Brain microvascular endothelial cell (primary cell): ENCODE measurements around the gene CCR9.

ENCODE experiments used
- DNase-seq: peaks from one replicate; pipeline ENCODE4 v3.0.0-alpha.2; 2020
- H3K27ac ChIP-seq: fragments of 250-450 bp; sonication (Bioruptor Pico); 2 replicates; pipeline ENCODE4 v1.5.1; 2020; ENCODE audit warnings: mild to moderate bottlenecking, moderate library complexity
- H3K27me3 ChIP-seq: fragments of 250-450 bp; sonication (Bioruptor Pico); replicated peaks from 2 replicates; pipeline ENCODE4 v1.5.1; 2020; ENCODE audit warnings: mild to moderate bottlenecking
- H3K36me3 ChIP-seq: fragments of 250-450 bp; sonication (Bioruptor Pico); replicated peaks from 2 replicates; pipeline ENCODE4 v1.5.1; 2020; ENCODE audit warnings: mild to moderate bottlenecking
- H3K4me3 ChIP-seq: 2 replicates; pipeline ENCODE4 v1.5.1; 2011; ENCODE audit warnings: low read depth, mild to moderate bottlenecking, control low read depth, low read length, moderate library complexity
- in situ Hi-C: cut with HindIII; loops from 2 replicates; pipeline ENCODE4 v1.10.0; 2017; ENCODE audit warnings: low sequenced_read_pairs, low pct_ligation_motif_present
- TF ChIP-seq, protein P1 (sequence below): IDR thresholded peaks from 2 replicates; pipeline ENCODE4 v1.5.1; 2011; ENCODE audit warnings: low read depth, mild to moderate bottlenecking, moderate library complexity, low read length, control low read depth, inconsistent platforms; ENCODE audit errors: missing control alignments

CCR9 gene

DNA sequence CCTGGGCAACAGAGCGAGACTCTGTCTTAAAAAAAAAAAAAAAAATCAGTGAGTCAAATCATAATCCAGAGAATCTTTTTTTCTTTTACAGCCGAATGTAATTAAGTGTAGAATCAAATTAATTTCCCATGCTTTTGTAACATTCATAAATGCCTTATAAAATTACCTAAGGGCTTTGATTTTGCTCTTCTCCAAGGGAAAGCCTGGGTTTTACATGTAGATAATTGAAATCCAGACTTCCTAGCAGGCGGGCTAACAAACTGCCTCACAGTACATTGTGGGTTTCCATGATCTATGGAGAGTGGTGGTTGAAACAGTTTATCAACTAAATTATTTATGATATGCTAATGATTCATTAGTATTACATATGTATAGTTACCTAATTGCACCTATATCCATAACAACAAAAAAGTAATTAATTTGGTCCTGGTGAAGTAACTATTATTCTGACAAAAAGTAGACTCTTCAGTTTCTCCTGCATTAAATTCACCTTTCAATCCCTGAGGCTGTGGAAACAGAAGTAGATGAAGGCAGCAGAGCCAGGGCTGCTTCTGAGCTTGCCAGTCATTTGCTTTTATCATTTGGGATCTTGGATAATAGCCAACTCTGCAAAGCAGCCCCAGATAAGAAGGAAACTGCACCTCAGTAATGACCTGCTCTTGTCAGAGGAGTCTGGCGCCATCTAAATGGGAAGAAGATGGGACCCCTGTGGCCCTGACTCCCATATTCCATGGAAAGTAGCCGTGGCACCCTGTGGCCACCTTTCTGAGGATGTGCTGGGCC lies 9.5 kb downstream of the CCR9 start:
- in situ Hi-C loops: no loop called here
- TF ChIP-seq, protein P1, sequence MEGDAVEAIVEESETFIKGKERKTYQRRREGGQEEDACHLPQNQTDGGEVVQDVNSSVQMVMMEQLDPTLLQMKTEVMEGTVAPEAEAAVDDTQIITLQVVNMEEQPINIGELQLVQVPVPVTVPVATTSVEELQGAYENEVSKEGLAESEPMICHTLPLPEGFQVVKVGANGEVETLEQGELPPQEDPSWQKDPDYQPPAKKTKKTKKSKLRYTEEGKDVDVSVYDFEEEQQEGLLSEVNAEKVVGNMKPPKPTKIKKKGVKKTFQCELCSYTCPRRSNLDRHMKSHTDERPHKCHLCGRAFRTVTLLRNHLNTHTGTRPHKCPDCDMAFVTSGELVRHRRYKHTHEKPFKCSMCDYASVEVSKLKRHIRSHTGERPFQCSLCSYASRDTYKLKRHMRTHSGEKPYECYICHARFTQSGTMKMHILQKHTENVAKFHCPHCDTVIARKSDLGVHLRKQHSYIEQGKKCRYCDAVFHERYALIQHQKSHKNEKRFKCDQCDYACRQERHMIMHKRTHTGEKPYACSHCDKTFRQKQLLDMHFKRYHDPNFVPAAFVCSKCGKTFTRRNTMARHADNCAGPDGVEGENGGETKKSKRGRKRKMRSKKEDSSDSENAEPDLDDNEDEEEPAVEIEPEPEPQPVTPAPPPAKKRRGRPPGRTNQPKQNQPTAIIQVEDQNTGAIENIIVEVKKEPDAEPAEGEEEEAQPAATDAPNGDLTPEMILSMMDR: no peak
- no peak for DNase-seq
- Histone ChIP-seq H3K36me3 (no peaks in the 10 kb centered on the region), H3K27ac (no peak overlapping the region), H3K27me3 (no peaks in the 10 kb centered on the region), H3K4me3 (no peak overlapping the region)

DNA sequence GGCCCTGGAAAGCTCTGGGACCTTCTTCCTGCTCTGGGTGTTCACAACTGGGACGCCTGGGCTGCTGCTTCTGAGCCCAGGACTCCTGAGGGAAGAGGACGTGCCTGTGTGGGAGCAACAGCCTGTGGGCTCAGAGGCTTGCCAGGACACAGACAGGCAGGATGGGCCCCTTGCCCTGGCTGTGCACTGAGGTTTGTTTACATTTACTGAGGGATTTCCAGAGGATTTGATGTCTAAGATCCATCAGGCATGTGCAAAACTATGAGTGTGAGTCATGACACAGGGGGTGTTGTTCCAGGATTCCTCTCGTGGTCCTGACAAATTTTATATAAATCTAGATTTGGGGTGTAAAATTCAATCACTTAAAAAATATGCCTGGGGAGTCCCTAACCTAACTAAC lies 10.6 kb downstream of the CCR9 start:
- Histone ChIP-seq H3K36me3 (no peaks in the 10 kb centered on the region), H3K4me3 (no peak overlapping the region), H3K27me3 (no peaks in the 10 kb centered on the region), H3K27ac (no peak overlapping the region)
- TF ChIP-seq, protein P1: no peak
- in situ Hi-C loops: no loop called here
- DNase-seq: peak; percentile 37

DNA sequence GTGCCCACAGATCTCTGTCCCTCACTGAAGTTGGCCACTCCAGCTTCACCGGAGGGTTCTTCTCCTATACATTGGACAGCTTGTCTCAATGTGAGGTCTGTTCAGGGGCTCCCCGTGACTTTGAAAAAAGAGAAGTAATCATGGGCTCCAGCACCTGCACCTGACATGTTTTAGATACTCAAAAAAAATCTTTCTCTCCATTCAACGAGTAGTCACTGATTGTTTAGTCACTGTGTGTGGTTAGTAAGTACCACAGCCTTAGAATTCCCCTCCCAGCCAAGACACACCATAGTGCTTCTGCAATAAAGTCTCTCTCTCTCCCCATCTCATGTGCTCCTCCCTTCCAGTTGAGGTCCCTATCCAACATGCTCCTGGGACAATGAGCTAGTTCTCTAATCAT lies 18.6 kb downstream of the CCR9 start:
- Histone ChIP-seq H3K27me3 (no peaks in the 10 kb centered on the region), H3K4me3 (no peak overlapping the region), H3K36me3 (no peaks in the 10 kb centered on the region), H3K27ac (no peak overlapping the region)
- TF ChIP-seq, protein P1: no peak
- DNase-seq: no peak
- in situ Hi-C loops: no loop called here

DNA sequence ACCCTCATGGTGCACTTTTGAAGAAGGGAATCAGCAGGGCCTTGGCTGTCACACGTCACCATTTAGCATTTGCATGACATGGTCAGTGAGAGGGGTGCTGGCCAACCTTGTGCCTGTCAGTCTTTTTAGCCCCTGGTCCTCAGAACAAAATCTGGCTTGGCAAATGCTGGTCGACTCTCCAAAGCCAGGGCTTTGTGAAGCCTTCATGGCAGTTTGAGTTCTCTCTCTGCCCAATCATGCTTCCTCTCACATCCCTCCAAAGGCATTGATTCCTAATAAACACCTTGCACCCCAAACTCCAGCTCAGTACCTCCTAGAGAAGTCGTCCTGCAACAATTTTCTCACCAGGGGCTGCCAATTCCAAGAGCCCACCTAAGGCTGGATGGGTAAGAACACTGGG lies 19.4 kb downstream of the CCR9 start:
- H3K4me3 ChIP-seq: no peak overlapping the region
- no peaks in the 10 kb centered on the region for H3K36me3 ChIP-seq
- no peak for DNase-seq
- TF ChIP-seq, protein P1: no peak
- H3K27me3 ChIP-seq: no peaks in the 10 kb centered on the region
- in situ Hi-C loops: no loop called here
- H3K27ac ChIP-seq: no peak overlapping the region

DNA sequence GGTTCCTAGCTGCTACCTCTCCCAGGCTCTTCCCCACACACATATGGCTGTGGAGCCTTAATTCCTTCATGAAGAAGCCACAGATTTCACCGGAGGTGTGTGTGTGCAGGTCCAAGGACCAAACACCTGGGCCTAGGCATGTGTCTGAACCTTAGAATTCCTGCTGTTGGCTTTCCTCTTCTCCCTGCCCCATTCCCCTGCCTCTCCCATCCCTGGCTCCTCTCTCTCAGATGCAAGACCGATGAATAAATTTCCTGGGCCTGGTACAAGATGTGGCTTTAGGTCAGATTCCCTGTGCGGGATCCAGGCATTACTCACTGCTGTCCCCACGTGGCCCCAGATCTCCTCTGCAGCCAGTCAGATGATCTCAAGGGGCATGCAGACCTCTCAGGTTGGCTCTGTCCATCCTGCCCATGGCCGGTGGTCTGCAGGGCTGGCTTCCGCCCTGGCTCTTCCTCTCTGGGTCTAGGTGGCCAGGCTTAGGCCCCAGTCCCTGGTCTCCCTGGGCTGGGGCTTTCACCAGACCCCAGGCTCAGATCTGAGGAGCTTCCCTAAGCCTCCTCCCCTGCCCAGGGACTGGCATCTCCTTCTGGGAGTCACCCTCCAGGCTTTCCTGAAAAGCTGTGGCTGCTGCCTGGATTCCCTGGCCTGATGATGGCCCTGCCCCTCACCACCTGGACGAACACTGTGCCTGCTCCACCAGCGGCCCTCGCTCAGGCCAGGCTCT lies 20.5 kb downstream of the CCR9 start:
- DNase-seq: peak; percentile 64

More for the DNA sequence above, 20.5 kb downstream of the CCR9 start:
- Histone ChIP-seq H3K4me3 (no peak overlapping the region), H3K27me3 (no peaks in the 10 kb centered on the region), H3K27ac (no peak overlapping the region), H3K36me3 (no peaks in the 10 kb centered on the region)
- in situ Hi-C loops: no loop called here
- TF ChIP-seq, protein P1: peak; percentile 76
